Naive thymus-derived CD4-positive, alpha-beta T cell (primary cell): Measurements from ENCODE around the gene SLC2A1. TPM values are rescaled to one million over a fixed set of nuclear protein-coding genes. Genes with fewer than 3 reads are reported as not detected.

Experiments
- ATAC-seq: fragments of 150-1000 bp; cut with Tn5 transposase; 2 replicates; pipeline ENCODE4 v1.10.0; 2021; ENCODE audit warnings: mild to moderate bottlenecking, moderate library complexity
- CTCF ChIA-PET: fragments of 350-600 bp; sonication (Branson Sonifier 250); formaldehyde crosslinking; loops from one replicate; lab custom pipeline; 2021; ENCODE audit warnings: antibody characterized with exemption; lab: Charles Lee
- POLR2A ChIA-PET: fragments of 350-600 bp; sonication (Branson Sonifier 250); formaldehyde crosslinking; loops from one replicate; lab custom pipeline; 2021; ENCODE audit warnings: antibody characterized with exemption, inconsistent platforms; lab: Charles Lee
- DNase-seq, 9 donors: peaks; one replicate each; pipeline versions ENCODE4 v3.0.0 to v3.0.0-alpha.2; 2020 to 2022; ENCODE audit warnings: mixed read lengths in 1 of 9
- H3K27ac ChIP-seq: one replicate; pipeline ENCODE4 v1.7.0; 2013; ENCODE audit warnings: mild to moderate bottlenecking, low read depth, low read length, moderate library complexity
- H3K27me3 ChIP-seq, 2 donors: one replicate each; pipeline ENCODE4 v1.7.0; 2013; ENCODE audit warnings: low read length in 2 of 2, mild to moderate bottlenecking in 2 of 2, moderate library complexity in 2 of 2; ENCODE audit not compliant: control insufficient read depth in 2 of 2, insufficient read depth in 2 of 2
- H3K36me3 ChIP-seq, 3 experiments: 1 replicate in 2 of 3; 2 replicates in 1 of 3; pipeline ENCODE4 v1.7.0; 2013; ENCODE audit warnings: low read length in 3 of 3, mild to moderate bottlenecking in 3 of 3, moderate library complexity in 1 of 3; ENCODE audit not compliant: insufficient read depth in 3 of 3, control insufficient read depth in 2 of 3
- H3K4me1 ChIP-seq, 2 donors: one replicate each; pipeline ENCODE4 v1.7.0; 2013; ENCODE audit warnings: low read length in 2 of 2, mild to moderate bottlenecking in 2 of 2, moderate library complexity in 1 of 2; ENCODE audit not compliant: control insufficient read depth in 2 of 2, insufficient read depth in 2 of 2
- H3K4me3 ChIP-seq: 2 replicates; pipeline ENCODE4 v1.7.0; 2013; ENCODE audit warnings: mild to moderate bottlenecking, low read length
- H3K9me3 ChIP-seq, 3 experiments: 1 replicate in 2 of 3; 2 replicates in 1 of 3; pipeline ENCODE4 v1.7.0; 2013; ENCODE audit warnings: low read length in 3 of 3; ENCODE audit not compliant: control insufficient read depth in 2 of 3
- H3K27ac Mint-ChIP-seq, 9 donors: one replicate each; pipeline ENCODE4 v1.8.0; 2020 to 2022; ENCODE audit warnings: mixed read lengths in 9 of 9, mild to moderate bottlenecking in 8 of 9, moderate library complexity in 5 of 9, inconsistent platforms in 2 of 9
- H3K27me3 Mint-ChIP-seq, 5 donors: one replicate each; pipeline ENCODE4 v1.8.0; 2021 to 2022; ENCODE audit warnings: mixed read lengths in 5 of 5, mild to moderate bottlenecking in 1 of 5
- H3K36me3 Mint-ChIP-seq, 5 donors: one replicate each; pipeline ENCODE4 v1.8.0; 2020 to 2022; ENCODE audit warnings: mixed read lengths in 5 of 5, mild to moderate bottlenecking in 3 of 5, inconsistent platforms in 1 of 5
- H3K4me1 Mint-ChIP-seq, 7 donors: one replicate each; pipeline ENCODE4 v1.8.0; 2020 to 2022; ENCODE audit warnings: mixed read lengths in 7 of 7, mild to moderate bottlenecking in 3 of 7, inconsistent platforms in 1 of 7
- H3K4me3 Mint-ChIP-seq, 10 donors: one replicate each; pipeline ENCODE4 v1.8.0; 2020 to 2022; ENCODE audit warnings: mild to moderate bottlenecking in 10 of 10, mixed read lengths in 10 of 10, moderate library complexity in 6 of 10, inconsistent platforms in 2 of 10
- H3K9me3 Mint-ChIP-seq, 11 donors: one replicate each; pipeline ENCODE4 v1.8.0; 2020 to 2022; ENCODE audit warnings: mixed read lengths in 11 of 11, mild to moderate bottlenecking in 4 of 11, inconsistent platforms in 1 of 11, moderate library complexity in 1 of 11
- intact Hi-C, 2 donors: fragments of 100-400 bp; cut with micrococcal nuclease; formaldehyde crosslinking; loops; one replicate each; pipeline ENCODE4 v1.15.1; 2023
- polyA plus RNA-seq, 2 donors: library from polyadenylated mRNA; unstranded; fragments of 300-500 nt; fragmentation: Illumina TruSeq; gene quantifications; one replicate each; pipeline ENCODE4 v1.2.3, GENCODE V29; 2021
- total RNA-seq, 6 experiments: library from RNA in 5 of 6; stranded (reverse) in 5 of 6; gene quantifications; 1 replicate in 5 of 6; 2 replicates in 1 of 6; pipeline ENCODE4 v1.2.3 and lab custom pipeline; 2021 to 2026

SLC2A1 gene
- 100 to 1,000 TPM in 1 of 5 experiments, 10 to 100 TPM in 4; 43.6 to 123 (median 73.1) TPM for total RNA-seq
- 10 to 100 TPM; 16.6 to 18.6 TPM for polyA plus RNA-seq
- 84.9 reads per million, percentile 82 among the genes with 10 or more reads in this experiment for total RNA-seq (lab: John Stamatoyannopoulos, UW)

GRCh38 chr1:42958488-42959319 is at the start of gene SLC2A1:
Gene SLC2A1 (minus strand): TSS chr1:42958868. CDS start chr1:42958651, 217 bp downstream.
- intact Hi-C loops, result loop anchor here (1.0 to 10.0 kb wide), 17 partner anchors 13 to 1594 kb away; partner anchors contain the start of genes C1orf50 (in 2 of the 2), CFAP57 (in 2 of the 2), EBNA1BP2 (in 2 of the 2) and ERMAP (in 2 of the 2)
- Histone ChIP-seq H3K4me1 (peaks cover 34 to 40% of the 10 kb centered on the region in 2 donors), H3K36me3 (no peaks in the 10 kb centered on the region), H3K27ac (peak within 1 kb of the TSS; percentile 88), H3K9me3 (no peaks in the 10 kb centered on the region), H3K27me3 (no peaks in the 10 kb centered on the region), H3K4me3 (peak within 1 kb of the TSS; percentile 96)
- Mint-ChIP-seq H3K27me3 (peaks cover 0 to 18% (median 0%) of the 10 kb centered on the region in 5 donors), H3K4me3 (peak within 1 kb of the TSS; percentile 95 to 99 (median 98)), H3K9me3 (peaks cover 0 to 2% (median 0%) of the 10 kb centered on the region in 11 donors), H3K36me3 (peaks cover 0 to 37% (median 4%) of the 10 kb centered on the region in 5 donors), H3K27ac (peak within 1 kb of the TSS; percentile 94 to 99 (median 97)), H3K4me1 (peaks cover 44 to 65% (median 56%) of the 10 kb centered on the region in 7 donors)
- ChIA-PET CTCF (interaction anchor here (0.8 to 1.9 kb wide), 2 partner anchors 36 to 115 kb away, joined by 3 to 8 read pairs; no protein-coding TSS in a partner anchor), POLR2A (interaction anchor here (0.5 to 2.0 kb wide), 10 partner anchors 9 to 276 kb away, joined by 3 to 12 read pairs (median 4); partner anchors contain the start of gene YBX1)
- peak; percentile 84 to 95 (median 92) for DNase-seq
- peak; percentile 96 for ATAC-seq

DNA sequence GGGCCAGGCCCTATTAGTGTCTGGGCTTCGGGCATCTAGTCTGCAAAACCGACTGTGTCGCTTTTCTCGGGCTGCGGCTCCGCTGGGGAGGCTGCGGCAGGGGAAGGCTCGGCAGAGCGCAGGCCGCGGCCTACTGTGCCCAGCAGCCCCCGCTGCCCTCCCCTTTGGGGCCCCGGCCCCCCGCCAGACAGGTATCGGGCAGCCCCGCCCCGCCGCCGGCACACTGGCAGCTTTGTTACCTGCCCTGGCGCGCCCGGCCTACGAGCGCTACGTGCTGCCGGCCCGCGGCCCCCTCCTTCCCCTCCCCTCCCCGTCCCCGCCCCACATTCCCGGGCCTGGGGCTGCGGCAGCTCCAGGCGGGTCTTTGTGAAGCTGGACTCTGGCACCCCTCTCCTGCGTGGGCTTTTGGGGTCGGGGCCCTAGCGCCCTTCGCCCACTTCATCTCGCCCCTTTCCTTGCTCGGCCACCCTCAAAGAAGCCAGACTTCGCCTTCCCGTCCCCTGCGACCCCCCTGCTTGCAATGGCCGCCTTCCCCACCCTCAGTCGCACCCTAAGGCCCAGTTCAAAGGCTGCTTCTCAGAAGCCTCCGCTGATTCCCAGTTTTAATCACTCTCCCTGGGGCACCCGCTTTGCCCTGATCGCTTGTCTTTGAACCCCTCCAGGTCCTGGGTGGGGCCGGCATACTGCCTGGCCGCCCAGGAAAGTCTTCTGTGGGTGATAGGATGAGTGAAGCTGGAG is 48.9 kb upstream of the SLC2A1 start:
- H3K36me3 ChIP-seq, result no peaks in the 10 kb centered on the region
- no peaks in the 10 kb centered on the region for H3K4me1 Mint-ChIP-seq
- H3K27me3 ChIP-seq, result peaks cover 0 to 2% of the 10 kb centered on the region in 2 donors
- ChIA-PET CTCF (no interaction called here), POLR2A (no interaction called here)
- H3K9me3 Mint-ChIP-seq, result peaks cover 0 to 1% (median 0%) of the 10 kb centered on the region in 11 donors
- no peak for ATAC-seq
- intact Hi-C loops, result no loop called here
- no peak overlapping the region for H3K4me3 ChIP-seq
- H3K27me3 Mint-ChIP-seq, result peaks cover 0 to 13% (median 0%) of the 10 kb centered on the region in 5 donors
- no peak for DNase-seq
- H3K27ac ChIP-seq, result no peak overlapping the region
- H3K36me3 Mint-ChIP-seq, result no peaks in the 10 kb centered on the region
- no peaks in the 10 kb centered on the region for H3K9me3 ChIP-seq
- H3K4me1 ChIP-seq, result no peaks in the 10 kb centered on the region
- no peak overlapping the region for H3K4me3 Mint-ChIP-seq
- no peak overlapping the region for H3K27ac Mint-ChIP-seq

- H3K27ac Mint-ChIP-seq, result no peak overlapping the region
- ATAC-seq (no peak), DNase-seq (no peak)
- H3K27me3 ChIP-seq, result peaks cover 0 to 2% of the 10 kb centered on the region in 2 donors
- no peaks in the 10 kb centered on the region for H3K9me3 ChIP-seq
- POLR2A ChIA-PET, result no interaction called here
- H3K4me3 ChIP-seq, result no peak overlapping the region
- H3K36me3 Mint-ChIP-seq, result peaks cover 0 to 1% (median 0%) of the 10 kb centered on the region in 5 donors
- H3K4me1 ChIP-seq, result no peaks in the 10 kb centered on the region
- peaks cover 0 to 1% (median 0%) of the 10 kb centered on the region in 11 donors for H3K9me3 Mint-ChIP-seq
- CTCF ChIA-PET, result no interaction called here
- H3K4me3 Mint-ChIP-seq, result no peak overlapping the region
- intact Hi-C loops, result no loop called here
- H3K27me3 Mint-ChIP-seq, result peaks cover 0 to 7% (median 0%) of the 10 kb centered on the region in 5 donors
- H3K36me3 ChIP-seq, result no peaks in the 10 kb centered on the region
- no peak overlapping the region for H3K27ac ChIP-seq
- H3K4me1 Mint-ChIP-seq, result peaks cover 0 to 3% (median 0%) of the 10 kb centered on the region in 7 donors
These were observed 47.0 kb upstream of the SLC2A1 start for GRCh38 chr1:43005460-43006361.

DNA sequence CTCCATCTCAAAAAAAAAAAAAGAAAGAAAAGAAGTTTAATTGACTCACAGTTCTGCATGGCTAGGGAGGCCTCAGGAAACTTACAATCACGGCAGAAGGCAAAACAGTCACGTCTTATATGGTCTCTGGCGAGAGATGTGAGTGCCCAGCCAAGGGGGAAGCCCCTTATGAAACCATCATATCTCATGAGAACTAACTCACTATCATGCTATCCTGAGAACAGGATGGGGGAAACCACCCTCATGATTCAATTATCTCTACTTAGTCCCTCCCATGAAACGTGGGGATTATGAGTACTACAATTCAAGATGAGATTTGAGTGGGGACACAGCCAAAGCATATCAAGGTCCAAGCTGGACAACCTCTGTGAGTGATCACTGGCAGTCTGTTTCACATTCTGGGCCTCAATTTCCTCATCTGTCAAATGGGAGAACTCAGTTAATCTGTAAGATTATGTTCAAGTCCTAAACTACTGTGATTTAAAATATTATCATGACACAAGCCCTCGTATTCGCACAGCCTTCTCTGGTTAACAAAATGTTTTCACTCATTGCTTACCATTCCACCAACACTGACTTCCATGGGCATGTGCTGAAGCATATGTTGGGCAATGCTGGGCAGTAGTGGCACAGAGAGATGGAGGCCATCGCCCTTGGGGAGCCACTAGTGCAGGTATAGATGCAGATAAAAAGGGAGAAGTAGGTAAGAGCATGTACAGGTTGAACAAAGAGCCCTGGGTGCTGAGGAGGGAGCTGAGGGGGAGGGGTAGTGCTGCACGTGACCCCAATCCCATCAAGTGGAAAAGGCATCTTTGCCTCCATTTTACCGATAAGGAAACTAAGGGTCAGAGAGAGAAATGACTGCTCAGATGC is 46.2 kb upstream of the SLC2A1 start:
- Mint-ChIP-seq H3K9me3 (peaks cover 0 to 1% (median 0%) of the 10 kb centered on the region in 11 donors), H3K27ac (no peak overlapping the region), H3K36me3 (peaks cover 0 to 1% (median 0%) of the 10 kb centered on the region in 5 donors), H3K4me1 (peaks cover 0 to 3% (median 0%) of the 10 kb centered on the region in 7 donors), H3K27me3 (peaks cover 0 to 4% (median 0%) of the 10 kb centered on the region in 5 donors), H3K4me3 (no peak overlapping the region)
- Histone ChIP-seq H3K9me3 (no peaks in the 10 kb centered on the region), H3K27ac (no peak overlapping the region), H3K4me1 (no peaks in the 10 kb centered on the region), H3K4me3 (no peak overlapping the region), H3K36me3 (no peaks in the 10 kb centered on the region), H3K27me3 (peaks cover 0 to 2% of the 10 kb centered on the region in 2 donors)
- CTCF ChIA-PET, result no interaction called here
- intact Hi-C loops, result no loop called here
- POLR2A ChIA-PET, result no interaction called here
- ATAC-seq (no peak), DNase-seq (no peak)

- Mint-ChIP-seq H3K27ac (no peak overlapping the region), H3K27me3 (peaks cover 0 to 4% (median 0%) of the 10 kb centered on the region in 5 donors), H3K9me3 (peaks cover 0 to 1% (median 0%) of the 10 kb centered on the region in 11 donors), H3K36me3 (peaks cover 0 to 1% (median 0%) of the 10 kb centered on the region in 5 donors), H3K4me1 (peaks cover 0 to 5% (median 0%) of the 10 kb centered on the region in 7 donors), H3K4me3 (no peak overlapping the region)
- no peak for DNase-seq
- intact Hi-C loops, result no loop called here
- Histone ChIP-seq H3K4me3 (no peak overlapping the region), H3K27ac (no peak overlapping the region), H3K27me3 (no peaks in the 10 kb centered on the region), H3K9me3 (no peaks in the 10 kb centered on the region), H3K4me1 (no peaks in the 10 kb centered on the region), H3K36me3 (no peaks in the 10 kb centered on the region)
- ChIA-PET POLR2A (no interaction called here), CTCF (no interaction called here)
- no peak for ATAC-seq
These were observed 44.1 kb upstream of the SLC2A1 start for GRCh38 chr1:43002766-43003165.
